ENCODE data around the gene PRSS38. TPM values are rescaled to one million over a fixed set of nuclear protein-coding genes. Genes with fewer than 3 reads are reported as not detected.

The PRSS38 gene
- total and polyA plus RNA-seq, 11 donors, result not detected

DNA sequence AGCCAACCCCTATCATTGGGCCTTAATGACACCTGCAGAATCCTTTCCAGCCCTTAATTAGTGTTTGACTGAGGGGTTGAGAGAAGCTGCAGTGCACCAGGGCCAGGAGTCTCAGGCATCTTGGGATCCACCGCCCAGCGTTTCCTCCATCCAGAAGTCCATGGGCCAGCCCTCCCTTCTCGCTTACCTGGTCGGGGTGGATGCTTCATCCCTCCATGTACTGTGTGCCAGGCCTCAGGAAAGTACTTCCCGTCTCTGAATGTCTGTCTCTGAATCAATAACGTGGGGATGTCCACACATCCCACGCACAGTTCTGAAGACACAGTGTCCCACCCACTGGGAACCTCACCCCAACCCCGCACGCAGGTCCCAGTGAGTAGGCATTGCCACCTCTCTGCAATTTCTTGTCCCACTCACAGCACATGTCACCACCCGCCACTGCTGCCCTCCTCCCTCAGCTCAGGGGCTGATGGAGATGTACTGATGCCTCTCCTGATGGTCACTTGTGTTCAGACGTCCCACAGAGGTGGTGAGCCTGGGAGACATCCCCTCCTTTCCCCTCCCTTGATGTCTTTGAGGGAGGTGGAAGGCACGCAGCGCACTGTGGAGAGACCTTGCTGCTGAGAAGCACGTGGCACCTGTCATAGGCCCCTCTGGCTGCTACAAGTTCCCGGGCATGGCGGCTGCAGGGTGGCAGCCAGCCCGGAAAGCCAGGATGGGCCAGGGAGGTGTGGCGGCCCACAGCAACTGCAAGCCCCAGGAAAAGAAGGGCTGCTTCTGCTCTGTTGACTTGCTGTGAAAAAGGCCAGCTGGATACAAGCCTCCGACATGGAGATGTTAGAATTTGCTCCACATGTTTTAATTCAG, 29.4 kb upstream of the PRSS38 start:
- TF ChIP-seq POLR2A (IDR thresholded peaks at IDR 0.05), result no peak
- no peak for TF ChIP-seq CTCF (IDR thresholded peaks at IDR 0.05)
- Histone ChIP-seq H3K4me3 (peak overlapping the region in 5 of 12 donors; percentile 53 to 78 (median 70)), H3K9me3 (no peaks in the 10 kb centered on the region), H3K27ac (peak overlapping the region in 1 of 12 donors; percentile 19), H3K36me3 (peaks cover 0 to 9% (median 3%) of the 10 kb centered on the region in 9 donors), H3K4me1 (peaks cover 4 to 28% (median 18%) of the 10 kb centered on the region in 12 donors), H3K27me3 (peaks cover 0 to 13% (median 0%) of the 10 kb centered on the region in 9 donors)
- DNase-seq (peak in 1 of 5 donors; percentile 32), ATAC-seq (no peak)
- intact Hi-C loops (cut with DNase I), result loop anchor here in 1 of 10 donors (5.0 kb wide), 1 partner anchor 49 kb away; the partner anchor contains the start of genes JMJD4 and SNAP47
- WGBS, 4 donors, result 53 to 77% (median 61%) methylated on average over 13 to 19 of the region's 19 CpGs

DNA sequence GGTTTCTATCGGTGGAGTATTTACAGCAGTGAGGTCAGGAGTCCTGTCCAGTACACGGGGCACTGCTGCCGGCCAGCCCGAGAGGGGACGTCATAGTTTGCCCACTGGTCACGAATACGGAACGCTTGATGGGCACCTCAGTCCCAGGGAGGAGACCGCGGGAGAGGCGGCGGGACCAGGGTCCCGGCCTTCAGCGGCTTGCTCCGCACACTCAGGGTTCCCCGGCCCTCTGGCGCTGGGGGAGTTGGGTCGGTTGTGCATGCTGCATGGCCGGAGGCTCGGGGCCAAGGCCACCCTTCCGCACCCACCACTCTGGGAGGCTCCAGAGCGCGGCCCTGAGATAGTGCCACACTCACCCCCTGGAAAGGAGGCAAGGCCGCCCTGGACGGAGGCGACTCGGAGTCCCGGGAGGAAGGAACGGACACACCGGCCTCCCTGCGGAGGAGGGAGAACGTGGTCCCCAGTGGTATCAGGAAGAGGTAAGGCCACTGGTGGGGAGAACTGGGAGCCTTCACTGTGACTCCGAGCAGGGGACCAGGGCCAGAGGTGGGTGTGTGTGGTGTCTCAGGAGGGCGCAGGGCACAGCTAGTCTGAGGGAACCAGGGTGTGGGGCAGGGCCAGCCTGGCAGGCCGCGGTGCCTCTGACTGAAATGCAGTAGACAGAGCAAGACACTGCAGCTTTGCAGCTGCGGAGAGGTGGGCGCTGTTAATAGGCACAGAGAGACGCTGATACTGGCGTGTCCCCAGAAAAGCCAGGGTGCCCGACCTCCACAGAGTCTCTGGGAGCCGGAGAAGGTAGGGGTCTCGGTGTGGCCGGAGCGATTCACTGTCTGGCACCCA, 28.6 kb upstream of the PRSS38 start:
- WGBS, 4 donors, result 26 to 36% (median 34%) methylated on average over 25 to 45 of the region's 45 CpGs
- Histone ChIP-seq H3K4me1 (peaks cover 4 to 28% (median 18%) of the 10 kb centered on the region in 12 donors), H3K36me3 (peaks cover 0 to 6% (median 3%) of the 10 kb centered on the region in 9 donors), H3K4me3 (peak overlapping the region; percentile 38 to 78 (median 60)), H3K27ac (peak overlapping the region in 10 of 12 donors; percentile 47 to 88 (median 64)), H3K27me3 (peaks cover 0 to 13% (median 0%) of the 10 kb centered on the region in 9 donors), H3K9me3 (no peaks in the 10 kb centered on the region)
- peak in 3 of 4 donors; percentile 4 to 36 (median 20) for ATAC-seq
- DNase-seq, result peak in 2 of 5 donors; percentile 28 to 36
- TF ChIP-seq CTCF (IDR thresholded peaks at IDR 0.05), result no peak
- no peak for TF ChIP-seq POLR2A (IDR thresholded peaks at IDR 0.05)
- intact Hi-C loops (cut with DNase I), result loop anchor here in 1 of 10 donors (5.0 kb wide), 1 partner anchor 50 kb away; the partner anchor contains the start of genes JMJD4 and SNAP47

DNA sequence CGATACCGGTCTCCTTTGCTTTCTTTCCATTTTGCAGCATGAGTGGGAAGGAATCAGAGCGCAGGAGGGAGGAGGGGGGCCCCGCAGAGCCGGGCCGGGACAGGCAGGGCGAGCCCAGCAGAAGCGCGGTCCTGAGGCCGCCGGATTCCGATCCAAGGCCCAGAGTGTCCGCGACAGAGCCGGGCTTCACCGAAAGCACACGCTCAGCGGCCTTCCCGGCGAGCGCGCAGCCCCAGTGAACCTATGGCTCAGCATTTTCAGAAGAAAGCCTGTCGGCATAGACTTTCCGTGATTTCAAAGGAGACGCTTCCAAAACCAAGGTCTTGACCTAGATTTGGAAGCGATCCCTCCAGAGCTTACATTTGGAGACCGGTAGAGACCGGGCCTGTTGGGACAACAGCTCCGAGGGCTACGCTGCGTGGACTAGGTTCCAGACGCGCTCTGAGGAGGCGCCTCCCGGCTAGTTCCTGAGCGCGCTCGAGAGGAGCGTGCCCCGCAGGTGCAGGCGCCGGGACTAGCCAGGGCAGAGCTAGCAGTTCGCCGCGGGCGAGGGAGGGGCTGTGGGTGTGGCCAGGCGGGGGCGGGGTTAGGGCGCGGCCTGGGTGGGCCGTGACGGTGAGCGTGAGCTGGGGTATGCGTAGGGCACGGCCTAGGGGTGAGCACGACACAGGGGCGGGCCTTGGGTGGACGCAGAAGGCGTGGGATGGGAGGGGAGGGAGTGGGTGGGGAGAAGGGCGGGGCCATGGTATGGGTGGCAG, 27.8 kb upstream of the PRSS38 start:
- TF ChIP-seq CTCF (IDR thresholded peaks at IDR 0.05) (no peak), POLR2A (IDR thresholded peaks at IDR 0.05) (peak in 1 of 2 donors; percentile 48)
- peak overlapping the region; percentile 38 to 78 (median 60) for H3K4me3 ChIP-seq
- H3K27me3 ChIP-seq, result peaks cover 0 to 13% (median 0%) of the 10 kb centered on the region in 9 donors
- WGBS, 4 donors, result 0 to 1% (median 0%) methylated on average over 10 to 60 of the region's 60 CpGs
- peaks cover 4 to 28% (median 18%) of the 10 kb centered on the region in 12 donors for H3K4me1 ChIP-seq
- peak overlapping the region in 11 of 12 donors; percentile 47 to 88 (median 61) for H3K27ac ChIP-seq
- ATAC-seq (peak; percentile 95 to 96 (median 96)), DNase-seq (peak; percentile 90 to 97 (median 92))
- intact Hi-C loops (cut with DNase I), result loop anchor here in 2 of 10 donors (1.0 to 5.0 kb wide), 2 partner anchors 50 to 157 kb away; partner anchors contain the start of genes JMJD4 (in 1 of the 2) and SNAP47 (in 1 of the 2)
- no peaks in the 10 kb centered on the region for H3K9me3 ChIP-seq
- H3K36me3 ChIP-seq, result no peaks in the 10 kb centered on the region
